ENCODE measurements around the gene PIP4K2A.

PIP4K2A gene

DNA sequence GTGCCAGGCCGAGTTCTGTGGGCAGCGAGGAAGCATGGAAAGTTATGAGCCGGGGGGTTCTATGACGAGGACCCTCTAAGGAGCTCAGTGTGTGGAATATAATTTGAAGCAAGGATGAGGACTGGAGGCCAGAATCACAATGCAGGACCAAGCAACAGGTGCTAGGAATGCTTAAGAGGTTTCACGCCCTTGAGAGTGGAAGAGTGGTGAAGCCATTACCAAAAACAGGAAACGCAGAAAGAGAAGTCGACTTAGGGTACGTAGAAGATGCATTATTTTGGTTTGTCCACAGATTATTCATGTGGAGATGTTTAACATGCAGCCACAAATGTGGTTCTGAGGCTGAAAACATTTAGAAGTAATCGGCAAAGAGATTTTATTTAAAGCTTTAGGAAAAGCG is 78.7 kb downstream of the PIP4K2A start:
- DNase-seq (ENCODE audit: low spot score): no peak

DNA sequence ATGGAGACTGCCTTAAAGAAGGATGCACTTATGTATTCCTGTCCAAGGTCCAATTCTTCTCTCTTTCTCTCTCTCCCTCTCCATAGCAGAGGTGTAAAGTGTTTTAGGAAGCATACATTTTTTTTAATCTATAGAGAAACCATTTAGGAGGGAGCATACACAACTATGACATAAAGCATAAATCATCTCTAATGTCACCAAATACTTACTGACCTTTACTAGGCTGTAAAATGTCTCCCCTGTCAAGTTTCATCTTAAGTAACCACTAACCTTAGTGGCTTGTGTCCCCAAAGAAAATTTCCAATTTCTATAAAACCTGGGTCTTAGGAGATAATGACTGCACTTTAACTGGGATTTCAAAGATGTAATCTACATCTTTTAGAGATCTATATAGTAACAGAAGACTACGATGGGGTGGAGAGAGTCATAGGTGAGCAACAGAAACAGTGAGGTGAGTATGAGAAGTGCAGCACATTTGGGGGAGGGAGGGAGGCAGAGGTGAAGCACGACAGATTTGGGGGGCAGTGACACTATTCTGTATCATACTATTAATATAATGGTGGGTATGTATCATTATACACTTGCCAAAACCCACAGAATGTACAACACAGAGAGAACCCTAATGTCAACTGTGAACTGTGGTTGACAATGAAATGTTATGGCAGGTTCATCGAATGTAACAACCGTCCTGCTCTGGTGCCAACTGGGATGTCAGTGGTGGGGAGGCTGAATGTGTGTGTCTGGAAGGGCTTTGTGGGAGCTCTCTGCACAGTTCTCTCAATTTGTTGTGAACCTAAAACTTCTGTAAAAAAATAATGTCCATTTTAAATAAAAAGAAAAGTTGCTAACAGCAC is 79.5 kb downstream of the PIP4K2A start:
- no peak for DNase-seq (ENCODE audit: low spot score)

DNA sequence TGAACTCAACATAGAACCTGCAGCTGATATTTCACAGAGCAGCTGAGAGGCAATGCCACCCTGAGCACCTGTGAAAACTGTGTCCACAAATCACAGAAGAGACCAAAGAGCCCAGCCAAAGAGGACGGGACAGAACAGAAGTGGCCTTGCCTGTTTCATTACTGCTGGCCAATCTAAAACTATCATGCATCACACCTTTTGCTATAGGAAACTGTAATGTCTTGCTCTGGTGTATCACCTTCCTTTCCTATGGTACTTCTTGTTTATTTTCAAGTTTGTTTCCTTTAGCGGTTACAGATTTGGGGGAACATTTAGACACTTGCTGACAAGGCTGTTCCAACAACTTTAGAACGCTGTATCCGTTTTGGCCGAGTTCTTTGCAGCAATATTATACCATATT is 80.3 kb downstream of the PIP4K2A start:
- DNase-seq (ENCODE audit: low spot score): no peak

DNA sequence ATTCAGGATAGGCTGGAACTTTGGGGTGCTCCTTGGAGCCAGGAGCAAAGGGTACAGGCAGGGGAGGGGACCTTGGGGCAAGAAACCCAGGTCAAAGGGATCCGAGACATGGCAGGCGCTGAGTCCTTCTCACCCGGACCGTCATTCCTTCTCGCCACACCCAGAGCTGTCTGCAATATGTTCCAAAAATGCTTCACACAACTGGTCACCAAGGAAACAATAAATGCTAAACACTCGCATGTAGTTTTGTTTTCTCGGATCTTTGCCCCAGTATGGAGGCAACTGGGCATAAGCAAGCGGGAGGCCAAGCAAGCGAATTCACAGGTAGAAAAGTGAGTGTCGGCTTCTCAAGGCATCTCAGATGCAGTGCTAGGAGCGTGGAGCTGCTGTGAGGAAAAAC is 80.8 kb downstream of the PIP4K2A start:
- DNase-seq (ENCODE audit: low spot score): no peak

DNA sequence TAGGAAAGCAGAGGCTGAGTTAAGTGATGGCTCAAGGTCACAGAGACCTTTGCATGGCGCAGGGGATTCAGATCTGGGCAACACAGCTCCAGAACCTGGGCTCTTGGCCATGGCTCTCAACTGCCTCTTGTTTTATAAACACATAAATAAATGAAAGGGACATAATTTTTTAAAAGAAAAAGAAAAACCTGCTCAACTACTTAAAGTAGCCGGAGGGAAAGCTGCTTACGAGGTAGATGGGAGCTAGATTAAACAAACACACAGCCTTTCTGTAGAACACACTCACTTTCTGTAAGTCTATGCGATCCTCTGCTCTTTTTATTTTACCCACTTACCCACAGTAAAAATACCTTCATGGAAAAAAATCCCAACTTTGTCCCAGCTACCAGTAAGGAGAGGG is 81.3 kb downstream of the PIP4K2A start:
- DNase-seq (ENCODE audit: low spot score): no peak

DNA sequence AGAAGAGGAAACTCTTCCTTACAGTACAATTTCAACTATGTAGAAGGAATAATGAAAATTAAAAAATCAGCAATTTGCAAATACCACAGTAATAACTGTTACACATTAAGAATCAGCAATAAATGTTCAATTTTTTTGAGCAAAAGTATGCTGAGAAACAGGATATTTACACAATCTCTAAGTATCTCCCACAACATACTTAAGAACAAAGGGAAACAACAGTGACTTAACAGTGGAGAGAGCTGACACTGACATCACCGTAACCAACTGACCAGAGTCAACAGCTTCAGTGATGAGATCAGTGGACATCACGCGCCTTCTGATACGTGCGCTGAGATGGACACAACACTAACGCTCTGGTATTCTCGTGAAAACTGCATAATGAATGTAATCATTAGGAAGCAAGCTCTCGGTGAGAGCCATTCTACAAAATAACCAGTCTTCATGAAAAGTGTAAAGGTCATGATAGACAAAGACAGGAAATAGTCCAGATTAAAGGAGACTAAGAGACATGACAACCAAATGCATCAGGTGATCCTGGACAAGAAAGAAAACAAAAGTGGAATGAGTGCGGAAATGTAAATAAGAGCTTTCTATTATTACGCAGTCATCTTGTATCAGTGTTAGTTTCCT is 82.6 kb downstream of the PIP4K2A start:
- no peak for DNase-seq (ENCODE audit: low spot score)

DNA sequence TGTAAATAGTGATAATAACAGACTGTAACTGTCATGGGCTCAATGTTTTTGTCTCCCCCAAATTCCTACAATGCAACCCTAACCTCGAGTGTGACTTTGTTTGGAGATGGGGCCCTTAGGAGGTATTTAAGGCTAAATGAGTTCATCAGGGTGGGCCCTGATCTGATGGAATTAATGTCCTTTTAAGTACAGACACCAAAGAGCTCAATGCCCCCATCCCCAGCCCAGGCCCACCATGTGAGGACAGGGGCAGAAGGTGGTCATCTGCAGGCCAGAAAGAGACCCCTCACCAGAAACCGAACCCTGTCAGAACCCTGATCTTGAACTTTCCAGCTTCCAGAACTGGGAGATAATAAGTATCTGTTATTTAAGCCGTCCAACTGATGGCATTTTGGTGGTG is 83.2 kb downstream of the PIP4K2A start:
- no peak for DNase-seq (ENCODE audit: low spot score)

DNA sequence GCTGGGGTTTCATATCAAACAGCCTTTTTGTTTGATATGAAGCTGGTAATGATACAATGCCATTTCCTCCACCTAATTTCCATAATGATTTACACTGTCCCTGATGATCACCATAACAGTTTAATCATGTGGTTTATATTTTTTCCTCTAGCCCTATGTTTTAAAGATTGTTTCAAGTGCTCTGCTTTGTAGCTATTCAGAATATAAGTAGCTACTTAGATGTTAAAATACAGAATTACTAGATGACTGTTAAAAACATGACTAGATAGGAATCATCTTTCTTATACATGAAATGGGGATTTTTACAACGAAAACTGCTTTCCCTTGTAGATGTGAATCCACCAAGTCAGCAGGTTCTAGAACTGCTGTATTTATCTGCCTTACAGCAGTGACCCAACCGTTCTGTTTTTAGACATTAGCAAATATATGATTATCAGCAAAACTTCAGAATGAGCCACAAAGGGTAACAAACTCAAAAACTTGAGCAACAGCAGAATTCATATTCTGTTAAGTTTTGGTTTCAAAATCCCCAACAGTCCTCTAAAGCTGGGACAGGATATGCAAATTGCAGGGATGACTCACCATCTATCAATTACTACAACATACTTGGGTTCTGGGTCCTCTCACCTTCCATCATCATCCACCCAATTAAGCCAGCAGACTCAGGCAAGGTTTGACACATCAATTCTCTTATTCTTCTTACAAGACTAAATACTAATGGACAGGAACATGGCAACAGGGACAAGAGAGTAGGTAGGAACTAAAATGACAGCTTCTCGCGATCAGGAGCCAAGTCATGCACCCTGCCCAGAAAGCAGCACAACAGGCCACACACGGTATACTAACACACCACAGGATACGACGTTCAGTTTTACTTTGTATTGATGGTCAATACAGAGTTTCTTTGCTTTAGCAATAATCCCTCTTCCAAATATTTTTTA is 83.9 kb downstream of the PIP4K2A start:
- peak; percentile 83 for DNase-seq (ENCODE audit: low spot score)

DNA sequence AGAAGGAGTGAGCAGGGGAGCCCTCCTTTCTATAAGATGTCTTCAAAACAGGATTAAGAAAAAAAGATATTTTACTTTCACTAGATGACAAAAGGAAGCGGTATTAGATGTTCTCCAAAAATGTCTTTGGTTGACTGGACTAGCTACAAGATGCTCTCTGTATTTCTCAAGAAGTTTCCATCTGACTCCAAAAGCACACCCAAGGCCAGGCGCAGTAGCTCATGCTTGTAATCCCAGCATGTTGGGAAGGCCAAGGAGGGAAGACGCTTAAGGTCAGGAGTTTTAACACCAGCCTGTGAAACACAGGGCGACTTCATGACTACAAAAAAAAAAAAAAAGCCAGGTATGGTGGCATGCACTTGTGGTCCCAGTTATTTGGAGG is 84.5 kb downstream of the PIP4K2A start:
- no peak for DNase-seq (ENCODE audit: low spot score)

DNA sequence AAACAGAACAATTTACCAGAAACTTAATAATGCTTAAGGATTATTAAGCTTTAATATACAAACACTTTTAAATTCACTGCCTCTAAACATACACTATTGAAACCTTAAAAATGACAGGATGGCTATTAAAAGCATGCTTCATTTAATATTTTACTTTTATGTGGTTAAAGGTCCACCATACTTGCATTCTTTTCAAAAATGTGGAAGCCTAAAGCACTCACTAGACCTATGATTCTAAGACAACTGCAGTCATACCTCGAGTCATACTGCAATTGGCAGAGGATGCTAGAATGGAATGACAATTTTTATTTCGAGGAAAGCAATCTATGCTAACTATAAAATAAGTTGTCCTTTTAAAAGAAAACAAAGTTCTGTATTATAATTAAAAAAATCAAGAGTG is 85.3 kb downstream of the PIP4K2A start:
- no peak for DNase-seq (ENCODE audit: low spot score)

DNA sequence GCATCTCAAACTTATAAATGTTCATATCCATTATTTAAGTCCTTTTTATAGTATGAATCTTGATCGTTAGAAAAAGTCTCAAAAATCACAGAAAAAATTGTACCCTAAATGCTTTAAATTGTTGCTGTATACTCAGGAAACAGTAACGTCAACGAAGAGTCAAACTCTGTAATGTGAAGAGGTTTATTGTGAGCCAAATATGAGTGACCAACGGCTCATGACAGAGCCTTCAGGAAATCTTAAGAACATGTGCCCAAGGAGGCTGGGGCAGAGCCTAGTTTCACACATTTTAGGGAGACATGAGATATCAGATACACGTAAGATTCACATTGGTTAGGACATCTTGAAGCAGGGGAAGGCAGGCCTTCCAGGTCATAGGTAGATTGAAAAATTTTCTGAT is 86.1 kb downstream of the PIP4K2A start:
- no peak for DNase-seq (ENCODE audit: low spot score)

DNA sequence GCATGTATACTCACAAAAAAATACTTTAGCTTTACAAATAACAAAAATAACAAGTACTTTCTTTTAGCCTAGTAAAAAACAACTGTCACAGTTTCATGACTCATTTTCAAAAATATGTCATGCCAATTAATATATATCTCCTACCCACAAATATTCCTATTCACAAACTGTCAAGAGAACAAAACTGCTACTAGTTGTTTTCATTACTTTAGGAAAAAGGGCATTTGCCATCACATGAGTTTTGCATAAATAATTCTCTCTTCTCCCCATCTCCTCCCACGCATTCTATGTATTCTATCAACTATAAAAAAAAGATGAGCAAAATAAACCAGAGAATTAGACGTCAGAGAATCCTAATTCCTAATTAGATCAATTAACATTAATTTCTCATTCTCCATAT is 87.6 kb downstream of the PIP4K2A start:
- DNase-seq (ENCODE audit: low spot score): no peak

DNA sequence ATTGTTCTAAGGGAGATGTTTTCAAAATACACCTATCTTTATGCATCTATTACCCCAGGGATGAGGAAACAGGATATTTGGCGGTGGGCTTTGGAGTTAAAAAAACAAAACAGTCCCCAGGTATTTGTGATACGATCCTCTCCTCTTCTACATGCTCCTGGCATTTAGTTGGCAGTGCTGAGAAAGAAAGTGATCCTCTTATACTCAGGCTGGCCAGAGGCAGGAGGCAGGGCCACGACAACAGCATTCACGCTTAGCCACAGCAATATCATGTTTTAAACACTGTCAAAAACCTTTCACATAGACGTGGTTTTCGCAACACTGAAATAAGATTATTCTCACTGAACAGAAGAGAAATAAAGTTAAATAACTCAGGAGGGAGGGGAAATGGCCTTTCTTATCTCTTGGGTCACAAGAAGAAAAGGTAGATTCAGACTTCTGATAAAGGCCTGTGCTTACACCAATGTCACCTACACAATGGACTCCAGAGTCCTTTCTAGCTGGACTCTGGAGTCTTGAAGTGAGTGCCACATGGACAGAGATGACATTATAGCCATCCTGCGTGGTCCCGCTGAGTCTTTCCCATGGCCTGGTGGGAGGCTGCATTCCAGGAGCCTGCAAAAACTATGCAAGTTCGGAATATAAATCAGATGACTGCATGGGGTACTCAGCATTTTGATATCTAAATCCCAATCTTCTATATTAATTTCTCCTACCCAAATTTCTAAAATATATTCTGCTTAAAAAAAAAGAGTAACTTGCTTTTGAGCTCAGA is 88.7 kb downstream of the PIP4K2A start:
- DNase-seq (ENCODE audit: low spot score): no peak

DNA sequence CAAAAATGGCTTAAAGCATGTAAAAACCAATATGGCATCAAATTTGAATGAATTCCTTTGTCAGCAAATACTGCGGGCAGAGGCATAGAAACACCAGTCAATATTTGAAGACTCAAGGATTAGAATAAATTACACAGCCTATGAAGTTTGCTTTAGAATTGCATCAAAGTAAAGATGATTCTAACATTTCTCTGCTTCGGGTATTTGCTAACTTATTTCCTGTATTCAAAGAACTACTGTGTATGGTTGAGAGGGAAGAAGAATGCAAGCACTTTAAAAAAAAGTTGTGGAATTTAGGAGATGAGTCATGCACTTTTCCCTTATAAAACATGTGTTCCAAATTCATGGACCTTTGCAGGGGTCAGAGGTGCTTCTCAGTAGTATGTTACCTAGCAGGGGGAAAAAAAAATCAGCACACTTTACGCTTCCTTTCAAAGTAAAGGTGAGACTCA is 90.1 kb downstream of the PIP4K2A start:
- no peak for DNase-seq (ENCODE audit: low spot score)

DNA sequence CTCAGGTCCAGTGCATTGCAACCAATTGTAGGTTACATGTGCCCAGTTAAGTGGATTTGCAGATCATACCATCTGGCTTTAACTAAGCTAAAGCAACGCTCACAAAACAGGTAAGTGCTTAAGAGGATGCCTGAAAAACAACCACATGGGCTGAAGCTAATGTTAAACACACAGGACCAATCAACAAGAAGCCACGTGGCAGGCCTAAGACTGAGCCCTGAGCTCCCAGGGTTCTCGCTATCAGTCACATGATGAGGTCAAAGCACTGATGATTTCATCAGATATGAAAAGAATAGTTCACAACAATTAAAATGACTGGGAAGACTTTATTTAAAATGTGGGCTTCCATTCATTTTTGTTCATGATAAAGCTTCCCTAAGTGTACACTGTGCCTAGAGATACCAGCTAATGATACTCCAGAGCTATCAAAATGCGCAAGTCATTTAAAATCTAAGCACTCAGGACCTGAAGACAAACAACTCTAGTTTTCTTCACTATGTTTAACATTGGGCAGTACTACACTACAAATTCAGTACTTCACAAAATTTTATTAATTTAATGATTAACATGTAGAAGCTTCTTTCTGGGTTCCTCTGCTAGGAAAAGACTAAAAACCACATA is 90.6 kb downstream of the PIP4K2A start:
- DNase-seq (ENCODE audit: low spot score): no peak

DNA sequence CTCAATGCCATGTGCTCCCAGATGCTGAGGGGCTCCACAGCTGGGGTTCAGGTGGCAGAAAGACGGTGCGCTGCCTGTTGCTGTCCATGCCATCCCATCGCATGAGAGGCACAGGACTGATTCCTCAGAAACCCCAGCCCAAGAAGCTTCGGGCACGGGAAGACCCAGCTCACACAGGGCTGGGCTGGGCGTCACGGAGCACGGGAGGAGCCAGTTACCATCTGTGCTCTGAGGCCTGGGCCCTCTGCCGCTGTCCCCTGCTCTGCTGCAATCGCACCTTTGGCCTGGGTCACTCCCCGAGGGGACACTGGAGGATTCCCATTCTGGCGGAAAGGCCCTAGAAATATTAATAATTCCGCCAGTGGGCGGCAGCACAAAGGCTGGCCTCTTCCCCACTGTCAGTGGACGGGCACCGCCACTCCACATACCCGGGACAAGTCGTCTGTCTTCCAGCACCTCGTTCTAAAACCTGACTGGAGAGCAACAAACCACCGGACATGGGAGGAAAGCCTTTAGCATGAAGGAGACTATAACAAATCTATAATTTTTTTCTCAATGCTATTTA is 92.1 kb downstream of the PIP4K2A start:
- no peak for DNase-seq (ENCODE audit: low spot score)

DNA sequence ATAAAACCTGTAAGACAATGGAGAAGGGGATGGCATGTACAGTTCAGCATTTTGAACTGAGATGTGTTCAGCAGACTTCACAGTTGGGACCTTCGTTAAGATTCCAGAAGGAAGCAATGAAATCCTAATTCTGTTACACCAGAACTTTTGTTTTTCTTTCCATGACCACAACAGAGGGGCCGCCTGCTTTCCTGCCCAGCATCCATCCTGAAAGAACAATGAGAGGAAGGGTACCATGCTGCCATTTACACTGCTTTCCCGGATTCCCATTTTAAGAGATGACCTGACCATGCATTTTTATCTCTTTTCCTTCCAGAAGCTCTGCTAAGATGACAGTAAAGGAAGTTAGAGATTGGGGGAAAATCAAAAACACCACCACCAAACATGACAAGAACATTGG is 92.7 kb downstream of the PIP4K2A start:
- no peak for DNase-seq (ENCODE audit: low spot score)

DNA sequence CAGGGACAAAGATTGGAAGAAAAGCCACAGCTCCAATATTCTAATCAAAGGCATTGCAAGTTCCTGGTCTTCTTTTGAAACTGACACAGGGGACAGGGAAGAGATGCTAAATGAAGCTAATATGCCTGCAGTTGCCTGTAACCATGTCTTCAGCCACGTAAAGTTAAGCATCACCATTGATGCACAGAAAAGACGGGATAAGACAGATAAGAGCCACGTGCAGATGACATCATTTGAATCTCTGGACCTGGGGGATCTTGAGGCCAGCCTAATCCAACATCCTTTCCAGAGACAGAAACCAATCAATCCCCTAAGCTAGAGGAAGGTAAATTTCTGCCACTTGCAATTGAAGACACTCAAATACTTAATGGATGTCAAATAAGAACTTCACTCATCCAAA is 93.4 kb downstream of the PIP4K2A start:
- no peak for DNase-seq (ENCODE audit: low spot score)

DNA sequence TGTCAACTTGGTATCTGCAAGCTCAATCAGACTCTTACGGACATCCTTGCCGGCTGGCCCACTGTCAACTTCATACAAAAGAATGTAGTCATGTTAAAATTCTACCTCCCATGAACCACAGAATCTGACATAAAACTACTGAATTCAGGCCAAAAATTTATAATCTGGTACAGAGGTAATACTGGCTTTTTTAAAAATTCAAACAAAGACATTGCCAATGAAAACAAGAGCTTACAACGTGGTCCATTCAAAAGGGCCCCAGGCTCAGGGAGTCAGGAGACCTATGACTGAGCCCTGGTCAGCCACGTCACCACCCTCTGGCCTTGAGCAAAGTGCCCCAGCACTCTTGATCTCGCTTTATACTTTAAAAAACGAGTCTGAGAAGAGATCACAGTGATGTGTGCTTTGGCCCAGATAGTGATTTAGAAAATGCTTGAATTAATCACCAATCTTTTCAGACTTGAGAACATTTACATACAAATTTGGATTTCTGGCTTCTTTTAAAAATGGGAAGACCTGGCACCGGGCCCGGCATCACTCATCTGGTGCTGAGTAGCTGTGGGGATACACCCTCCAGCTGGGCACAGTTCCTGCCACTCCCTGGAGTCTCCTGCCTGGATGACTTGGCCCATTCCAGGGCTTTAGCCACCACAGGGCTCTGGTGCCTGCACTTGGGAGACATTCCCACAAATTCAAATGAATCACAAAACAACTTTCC is 94.1 kb downstream of the PIP4K2A start:
- DNase-seq (ENCODE audit: low spot score): no peak

DNA sequence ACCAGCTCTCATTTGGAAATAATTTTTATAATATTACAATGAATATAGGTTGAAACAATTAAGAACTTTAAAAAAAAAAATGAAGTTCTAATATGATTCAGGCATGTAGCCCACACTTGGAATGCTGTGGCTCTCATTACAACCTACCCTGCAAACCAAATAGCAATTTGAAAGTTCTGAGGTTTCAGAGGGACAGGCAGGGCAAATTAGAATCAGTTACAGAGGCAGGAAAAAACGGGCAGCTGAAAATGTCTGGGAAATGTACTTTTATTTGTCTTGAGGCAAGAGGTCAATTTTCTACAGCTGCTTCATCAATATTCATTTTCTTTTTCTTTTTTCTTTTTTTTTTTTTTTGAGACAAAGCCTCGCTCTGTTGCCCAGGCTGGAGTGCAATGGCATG is 95.3 kb downstream of the PIP4K2A start:
- DNase-seq (ENCODE audit: low spot score): no peak
